GM19372 (cell line): Measurements from ENCODE around the gene MITF.

Experiments
- ATAC-seq: cut with Tn5 transposase; IDR thresholded peaks from one replicate; pipeline ENCODE4 v1.9.1; 2021; ENCODE audit warnings: mild to moderate bottlenecking, low read depth, moderate library complexity; ENCODE audit not compliant: unreplicated experiment

Gene MITF

DNA sequence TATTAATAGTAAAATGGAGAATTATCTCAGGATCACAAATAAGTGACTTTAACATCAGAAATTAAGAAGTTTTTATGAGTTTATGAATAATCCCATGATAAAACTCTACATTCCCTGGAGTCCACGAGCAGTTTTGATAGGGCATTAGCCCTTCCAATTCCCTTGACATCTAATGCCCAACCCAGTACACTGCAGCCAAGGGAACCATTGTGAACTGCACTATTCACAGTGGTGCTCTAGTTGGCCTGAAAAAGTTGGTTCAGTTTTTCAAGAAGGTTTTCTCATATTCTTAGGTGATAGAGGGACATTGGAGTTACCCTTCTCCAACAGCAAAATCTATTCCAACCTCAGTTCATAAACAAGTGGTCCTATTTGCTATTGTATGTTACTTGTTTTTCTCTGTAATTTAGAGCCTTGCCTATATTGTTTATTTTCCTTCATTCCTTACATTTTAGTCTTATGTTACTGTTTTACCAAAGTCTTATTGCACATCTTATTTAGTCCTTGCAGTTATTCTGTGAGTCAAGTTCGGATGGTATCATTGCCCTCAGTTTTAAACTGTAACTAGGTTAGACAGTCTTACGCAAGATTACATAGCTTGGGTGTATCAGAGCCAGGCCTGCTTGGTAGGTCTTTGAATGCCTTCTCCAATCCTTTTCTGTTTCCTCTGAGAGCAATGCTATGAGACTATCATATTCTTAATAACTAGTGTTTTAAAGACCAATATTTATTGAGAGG, 202.3 kb downstream of the MITF start:
- no peak for ATAC-seq

DNA sequence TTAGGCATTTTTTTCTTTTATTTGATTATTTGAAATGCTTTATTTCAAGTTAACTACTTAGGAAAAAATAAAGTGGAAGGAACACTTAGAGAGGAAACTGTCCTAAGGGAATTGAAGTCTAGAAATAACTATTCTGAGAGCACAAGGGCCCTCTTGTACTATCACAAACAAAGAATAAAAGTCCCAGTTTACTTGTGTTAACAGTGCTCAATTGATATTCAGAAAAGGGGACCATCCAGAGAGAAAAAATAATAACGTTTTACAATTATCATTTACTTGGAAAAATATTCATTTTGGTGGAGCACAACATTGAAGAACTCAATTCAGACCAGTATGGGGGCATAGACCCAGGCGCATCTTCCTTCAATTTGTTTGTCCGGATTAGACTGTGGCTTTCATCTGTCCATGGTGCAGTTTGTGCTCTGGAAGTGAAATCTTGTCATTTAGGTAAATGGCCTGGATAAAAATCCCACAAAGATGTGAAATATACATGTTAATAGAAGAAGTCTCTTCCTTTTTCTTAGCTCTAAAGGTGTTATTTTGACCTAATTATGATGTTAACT, 205.7 kb downstream of the MITF start:
- ATAC-seq = no peak

DNA sequence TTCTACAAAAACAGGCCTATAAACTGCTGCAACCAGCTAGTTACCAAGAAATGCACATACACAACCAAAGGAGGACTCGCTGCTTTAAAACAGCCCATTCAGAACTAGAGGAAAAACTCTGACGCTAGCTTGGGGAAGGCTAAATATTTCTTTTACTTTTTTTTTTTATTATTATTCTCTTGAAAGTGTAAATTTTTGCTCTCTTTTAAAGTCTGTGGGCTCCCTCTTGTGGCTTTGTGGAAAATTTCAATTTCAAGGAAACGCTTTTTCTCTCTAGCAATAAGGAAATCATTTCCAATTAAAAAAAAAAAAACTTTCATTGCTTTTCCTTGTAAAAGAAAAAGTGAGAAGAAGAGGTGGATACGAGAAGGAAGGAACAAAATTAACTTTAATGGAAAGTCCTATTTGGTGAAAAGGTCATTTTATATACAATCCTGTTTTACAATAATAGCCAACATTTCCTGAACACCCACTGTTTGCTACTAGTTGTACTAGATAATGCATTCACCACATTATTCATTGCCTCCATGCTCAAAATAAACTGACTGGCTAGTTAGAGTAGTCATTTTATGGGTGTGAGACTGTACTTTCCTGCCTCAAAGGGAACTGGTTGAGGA, 209.1 kb downstream of the MITF start:
- ATAC-seq = no peak

DNA sequence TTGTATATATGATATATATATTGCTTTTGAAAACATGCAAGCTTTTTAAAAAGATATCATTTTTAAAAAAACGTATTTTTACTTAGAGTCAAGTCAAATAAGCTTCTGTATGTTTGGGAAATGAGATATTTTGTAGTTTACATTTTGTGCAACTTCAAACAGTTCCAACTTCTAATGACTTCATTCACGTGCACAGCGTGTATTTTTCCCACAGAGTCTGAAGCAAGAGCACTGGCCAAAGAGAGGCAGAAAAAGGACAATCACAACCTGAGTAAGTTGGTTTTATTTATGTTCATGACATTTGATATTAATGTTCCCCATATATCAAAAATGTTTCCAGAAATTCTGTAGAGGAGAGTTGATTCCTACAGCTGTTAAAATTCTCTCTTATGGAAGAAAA, 212.4 kb downstream of the MITF start:
- ATAC-seq = no peak

DNA sequence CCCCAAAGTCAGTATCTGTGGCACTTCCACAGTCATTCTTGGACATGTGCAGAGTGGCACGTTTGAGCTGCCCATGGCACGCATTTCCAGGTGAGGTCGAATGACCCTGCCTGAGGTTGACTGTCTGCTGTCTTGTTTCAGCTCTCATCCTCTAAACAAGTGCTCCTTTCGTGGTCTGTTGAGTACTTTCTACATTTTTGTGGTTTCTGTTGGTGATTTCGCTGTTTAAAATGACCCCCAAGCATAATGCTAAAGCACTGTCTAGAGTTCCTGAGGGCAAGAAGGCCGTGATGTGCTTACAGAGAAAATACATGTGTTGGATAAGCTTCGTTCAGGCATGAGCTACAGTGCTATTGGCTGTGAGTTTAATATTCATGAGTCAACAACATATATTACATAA, 220.3 kb downstream of the MITF start:
- no peak for ATAC-seq

DNA sequence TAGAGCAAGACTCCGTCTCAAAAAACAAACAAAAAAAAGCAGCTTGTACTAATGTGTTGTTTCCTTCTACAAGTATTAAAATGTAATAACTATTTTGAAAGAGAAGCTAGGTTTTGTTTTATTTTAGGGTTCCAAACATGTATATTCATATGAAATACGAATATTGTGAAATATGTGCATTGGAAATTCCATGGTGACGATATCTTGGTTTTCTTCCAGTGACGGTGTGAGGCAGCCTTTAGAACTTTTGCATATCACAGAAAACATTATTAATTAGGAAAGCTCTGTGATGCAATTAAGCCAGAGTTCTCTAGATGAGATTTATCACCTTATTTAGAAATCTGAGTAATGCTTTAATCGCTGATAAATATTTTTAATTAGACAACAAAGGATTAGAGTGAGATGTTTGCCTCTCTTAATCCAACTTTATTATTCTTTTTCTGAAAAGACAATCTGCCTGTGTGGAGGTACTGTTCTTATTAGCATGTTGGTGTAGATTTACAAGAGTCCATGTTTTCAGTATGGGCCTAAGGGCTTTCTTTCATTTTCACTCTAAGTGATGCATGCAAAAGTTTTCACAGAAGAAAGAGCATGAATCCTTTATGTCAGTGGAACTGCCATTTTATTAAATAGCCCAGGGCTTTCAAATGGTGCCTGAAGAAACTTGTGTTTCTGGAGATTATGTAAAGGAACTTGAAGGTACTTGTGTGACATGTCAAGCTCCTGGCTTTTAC, 222.6 kb downstream of the MITF start:
- ATAC-seq = no peak

DNA sequence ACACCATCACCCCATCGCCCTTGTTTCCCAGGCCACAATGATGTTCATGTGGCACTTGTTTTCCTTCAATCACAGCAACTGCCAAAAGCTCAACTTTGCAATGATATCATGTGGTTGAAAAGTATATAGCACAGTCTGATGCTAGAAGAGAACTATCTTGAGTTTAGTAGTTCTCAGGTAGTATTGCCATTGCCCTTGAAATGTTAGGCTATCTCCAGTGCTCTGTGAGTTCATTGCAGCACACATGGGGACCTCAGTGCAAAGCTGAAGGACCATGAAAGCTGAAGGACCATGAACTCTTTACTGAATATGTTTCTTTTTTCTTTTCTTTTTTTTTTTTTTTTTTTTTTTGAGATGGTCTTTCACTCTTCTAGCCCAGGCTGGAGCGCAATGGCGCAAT, 224.4 kb downstream of the MITF start:
- no peak for ATAC-seq

DNA sequence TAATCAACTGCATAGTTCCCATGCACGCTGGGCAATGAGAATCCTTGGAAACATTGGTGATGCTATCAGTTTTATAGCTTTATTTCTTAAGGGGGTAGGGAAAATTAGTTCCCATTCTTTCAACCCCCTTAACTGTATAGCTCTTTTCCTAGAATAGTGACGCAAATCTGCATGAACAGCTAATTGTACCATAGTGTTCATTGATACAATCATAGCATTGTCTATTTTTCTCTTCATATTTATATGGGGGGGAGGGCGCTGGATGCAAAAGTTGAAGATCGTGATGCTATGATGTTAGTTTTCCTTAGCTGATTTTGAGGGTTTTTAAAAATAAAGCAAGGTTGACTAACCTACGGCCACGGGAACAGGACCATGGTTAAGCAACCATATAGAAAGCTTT, 227.9 kb downstream of the MITF start:
- ATAC-seq = no peak

DNA sequence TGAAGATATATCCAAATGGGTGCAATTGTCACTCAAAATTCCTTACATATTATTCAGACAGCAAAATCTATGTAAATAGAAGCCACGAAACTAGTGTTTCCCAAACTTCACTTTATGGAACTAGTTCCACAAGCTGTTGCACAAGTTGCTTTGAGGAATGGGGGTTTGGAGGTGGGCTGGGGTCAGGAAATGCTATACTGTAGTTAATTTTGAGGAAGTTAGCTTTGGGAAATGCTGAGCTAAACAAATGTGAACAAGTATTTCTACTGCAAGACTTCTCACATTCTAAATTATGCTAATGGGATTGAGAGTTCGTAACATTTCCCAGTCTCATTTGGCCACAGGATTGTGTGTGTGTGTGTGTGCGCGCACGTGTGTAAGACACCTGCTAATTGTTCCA, 231.6 kb downstream of the MITF start:
- ATAC-seq = no peak

DNA sequence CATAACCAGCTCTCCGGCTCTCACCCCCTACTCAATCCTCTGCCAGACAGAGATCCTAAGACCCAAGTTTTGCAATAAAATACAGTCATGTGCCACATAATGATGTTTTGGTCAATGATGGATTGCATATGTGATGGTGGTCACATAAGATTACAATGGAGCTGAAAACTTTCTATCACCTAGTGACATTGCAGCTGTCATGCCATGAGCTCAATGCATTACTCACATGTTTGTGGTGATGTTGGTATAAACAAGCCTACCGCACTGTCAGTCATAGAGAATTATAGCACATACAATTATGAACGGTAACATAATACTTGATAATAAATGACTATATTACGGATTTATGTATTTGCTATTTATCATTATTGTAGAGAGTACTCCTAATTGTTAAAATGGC, 233.4 kb downstream of the MITF start:
- no peak for ATAC-seq

DNA sequence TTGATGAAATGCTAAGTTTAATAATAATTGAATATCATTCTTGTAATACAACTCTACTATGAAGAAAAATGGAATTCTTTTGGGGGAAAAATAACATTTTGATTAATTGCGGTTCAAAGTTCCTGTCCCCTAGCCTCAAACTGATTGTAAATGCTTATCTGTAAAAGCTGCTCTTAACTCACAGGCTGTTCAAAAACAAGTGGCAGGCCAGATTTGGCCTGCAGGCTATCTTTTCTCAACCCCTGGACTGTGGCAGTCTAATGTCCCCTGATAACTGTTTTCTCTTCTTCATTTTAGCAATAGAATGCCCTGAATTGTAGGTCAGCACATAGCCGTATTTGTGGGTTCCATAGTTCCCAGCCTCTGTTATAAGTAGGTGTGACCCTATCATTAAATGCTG, 236.8 kb downstream of the MITF start:
- no peak for ATAC-seq

DNA sequence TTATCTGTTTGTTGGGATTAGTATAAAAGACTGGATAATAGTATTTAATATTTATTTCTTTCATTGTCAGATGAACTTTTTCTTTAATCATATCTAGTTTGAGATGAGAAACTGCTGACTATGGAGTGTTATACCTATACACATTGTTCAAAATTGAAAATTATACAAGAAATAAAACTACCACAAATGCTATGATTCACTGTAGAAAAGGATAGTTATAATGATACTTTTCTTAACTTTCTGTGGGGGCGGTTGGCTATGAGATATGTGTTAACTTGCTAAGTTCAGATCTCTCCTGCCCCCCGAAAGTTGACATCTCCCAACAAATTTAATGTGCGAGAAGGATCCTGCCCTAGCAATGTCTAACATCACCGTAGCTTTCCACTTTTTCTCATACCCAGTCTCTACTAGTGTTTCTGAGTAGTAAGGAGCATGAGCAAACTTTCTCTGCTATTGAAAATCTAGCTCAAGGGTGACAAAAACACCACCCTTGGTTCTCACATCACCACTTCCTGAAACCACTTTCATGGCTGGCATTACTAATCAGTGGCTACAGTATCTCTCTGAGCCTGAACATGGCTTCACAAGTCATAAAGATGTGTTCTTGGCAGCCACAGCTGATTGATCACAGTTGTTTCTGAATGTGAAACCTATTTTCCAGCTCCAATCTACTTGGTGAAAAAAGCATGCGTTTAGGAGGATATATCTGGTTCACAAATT, 244.4 kb downstream of the MITF start:
- ATAC-seq = no peak

DNA sequence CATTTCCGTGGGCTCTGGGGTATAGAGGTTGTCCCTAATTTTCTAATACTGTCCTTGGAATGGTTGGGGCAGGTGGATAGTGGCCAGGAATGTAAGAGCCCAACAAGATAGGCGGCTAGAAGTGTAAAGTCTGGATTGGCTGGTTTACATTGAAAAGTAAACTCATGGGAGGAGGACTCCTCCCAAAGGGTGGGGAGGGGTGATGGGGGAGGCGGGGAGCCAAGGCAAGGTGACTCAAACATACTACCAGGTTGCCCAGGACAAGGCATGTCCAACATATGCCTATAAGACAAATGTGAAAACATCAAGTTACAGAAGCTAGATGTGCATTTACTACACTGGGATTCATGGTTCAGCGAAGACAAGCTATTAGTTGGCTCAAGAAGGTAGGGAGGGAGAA, 246.0 kb downstream of the MITF start:
- no peak for ATAC-seq

DNA sequence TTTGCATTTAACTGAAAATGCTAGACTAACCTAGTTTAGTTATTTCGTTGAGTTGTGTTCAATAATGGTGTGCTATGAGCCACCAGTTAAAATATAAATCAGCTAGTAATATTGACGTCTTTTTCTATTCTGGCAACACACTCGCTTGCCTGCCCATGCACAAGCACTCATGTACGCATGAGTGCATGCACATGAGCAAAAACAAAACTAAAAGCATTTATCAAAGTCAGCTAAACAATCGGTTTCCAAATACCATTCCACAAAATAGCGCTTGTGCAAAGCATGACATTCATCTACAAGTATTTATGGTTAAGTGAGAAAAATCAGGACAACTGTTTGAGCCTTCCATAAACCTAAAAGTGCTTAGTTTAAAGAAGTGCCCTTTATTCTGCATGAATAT, 247.2 kb downstream of the MITF start:
- no peak for ATAC-seq

DNA sequence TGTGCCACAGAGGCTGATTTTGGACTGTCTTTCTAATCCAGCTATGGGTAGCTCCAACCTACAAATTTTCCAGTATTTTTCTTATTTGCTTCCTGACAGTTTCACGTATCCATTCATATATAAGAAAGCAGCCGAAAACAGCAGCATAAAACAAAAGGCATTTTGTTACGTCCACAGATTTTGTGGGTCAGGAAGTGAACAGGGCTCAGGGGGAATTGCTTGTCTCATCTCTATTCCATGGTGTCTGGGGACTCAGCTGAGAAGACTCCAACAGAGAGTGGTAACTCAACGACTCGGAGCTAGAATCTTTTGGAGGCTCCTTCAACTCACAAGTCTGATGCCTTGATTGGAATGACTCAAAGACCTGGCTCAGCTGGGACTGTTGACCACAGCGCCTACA, 248.6 kb downstream of the MITF start:
- ATAC-seq = no peak

DNA sequence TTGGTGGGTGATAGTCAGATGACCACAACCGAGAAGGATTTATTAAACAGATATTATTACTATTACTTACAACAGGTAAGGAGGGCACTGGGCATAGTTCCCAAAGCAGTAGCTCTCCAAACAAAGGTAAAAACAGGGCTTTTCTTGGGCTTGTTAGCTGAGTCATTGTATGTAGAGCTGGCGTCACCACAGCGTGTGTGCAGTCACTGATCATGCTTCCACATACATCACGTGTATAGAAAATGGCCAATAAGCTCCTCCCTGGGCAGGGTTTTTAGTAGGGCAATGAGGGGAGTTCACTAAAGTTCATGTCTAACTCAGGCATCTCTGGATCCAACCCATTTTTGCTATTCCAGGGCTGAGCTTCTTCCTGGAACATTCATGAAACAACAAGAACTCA, 254.5 kb downstream of the MITF start:
- ATAC-seq = no peak

DNA sequence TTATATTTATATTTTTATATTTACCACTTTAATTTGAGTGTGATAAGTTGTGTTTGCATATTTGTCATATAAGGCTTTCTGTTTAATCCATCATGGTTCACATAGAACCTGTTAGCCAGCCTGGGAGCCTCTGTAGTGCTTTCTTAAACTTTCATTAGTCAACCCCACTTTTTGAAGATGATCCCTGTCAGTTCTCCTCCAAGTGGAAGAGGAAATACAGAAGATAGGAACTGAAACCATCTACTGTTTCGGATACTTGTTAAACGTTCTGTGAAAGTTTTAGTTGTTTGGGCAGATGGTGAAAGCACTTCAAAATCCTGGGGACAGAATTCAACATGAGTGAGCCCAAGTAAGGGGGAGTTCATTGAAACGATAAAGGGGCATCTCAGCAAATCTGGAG, 255.7 kb downstream of the MITF start:
- ATAC-seq = no peak

DNA sequence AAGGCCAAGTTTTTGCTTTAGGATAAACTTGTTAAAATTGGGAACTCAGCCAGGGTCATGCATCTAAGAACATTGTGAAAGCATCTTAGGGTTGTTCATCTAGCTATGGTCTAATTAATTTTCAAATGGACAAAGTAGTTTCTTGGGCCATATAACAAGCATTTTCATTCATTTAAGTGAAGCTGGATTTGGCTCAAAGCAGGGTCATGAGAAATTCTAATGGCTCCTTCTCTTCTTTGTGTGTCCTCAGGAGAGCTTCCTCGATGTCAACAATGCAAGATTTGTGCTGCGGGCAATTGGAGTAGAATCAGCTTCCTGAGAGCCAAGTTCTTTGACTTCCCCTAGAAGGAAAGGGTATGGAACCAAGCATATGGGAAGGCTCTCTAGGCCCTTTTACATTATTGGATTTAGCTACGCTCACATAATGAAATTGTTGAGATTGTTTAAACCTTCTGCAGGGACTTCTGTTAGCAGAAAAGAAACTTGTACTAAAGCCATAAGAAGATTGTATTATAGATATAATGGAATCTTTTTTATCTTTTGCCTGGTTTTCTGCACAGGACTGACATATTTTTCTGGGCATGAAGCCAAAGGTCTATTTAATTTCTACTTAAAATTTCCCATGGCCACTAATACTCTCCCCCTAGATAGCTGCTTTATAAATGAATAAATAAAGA, 258.5 kb downstream of the MITF start:
- no peak for ATAC-seq

DNA sequence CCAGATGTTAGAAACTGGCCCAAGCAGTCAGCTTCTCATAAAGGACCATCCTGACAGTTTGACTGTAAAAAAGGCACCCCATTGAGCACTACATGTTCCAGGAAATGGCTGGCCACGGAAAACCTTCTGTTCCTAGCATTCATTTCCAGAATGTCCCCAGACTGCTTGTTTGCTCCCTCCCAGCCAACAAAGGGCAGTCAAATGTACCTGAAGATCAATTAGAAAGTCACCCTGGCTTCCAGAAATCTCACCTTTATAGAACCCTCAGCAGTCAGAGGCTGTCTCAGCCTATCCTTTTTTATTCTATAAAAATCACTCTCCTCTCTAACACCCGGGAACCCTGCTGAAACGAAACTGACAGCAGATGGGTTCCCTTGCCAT, 259.5 kb downstream of the MITF start:
- ATAC-seq = no peak
